GM12865 (cell line): ENCODE measurements around the gene DNAJB1.

Source experiments
- DNase-seq: peaks from one replicate; pipeline ENCODE4 v3.0.0; 2010; ENCODE audit warnings: low read depth
- H3K4me3 ChIP-seq: 2 replicates; pipeline ENCODE4 v1.5.1; 2011; ENCODE audit warnings: mild to moderate bottlenecking, low read depth, low read length, control low read depth
- TF ChIP-seq, protein P1 (sequence below): IDR thresholded peaks from 2 replicates; pipeline ENCODE4 v1.5.1; 2011; ENCODE audit warnings: low read length, control low read depth, low read depth, inconsistent platforms; ENCODE audit not compliant: insufficient read depth; ENCODE audit errors: missing control alignments

Gene DNAJB1

DNA sequence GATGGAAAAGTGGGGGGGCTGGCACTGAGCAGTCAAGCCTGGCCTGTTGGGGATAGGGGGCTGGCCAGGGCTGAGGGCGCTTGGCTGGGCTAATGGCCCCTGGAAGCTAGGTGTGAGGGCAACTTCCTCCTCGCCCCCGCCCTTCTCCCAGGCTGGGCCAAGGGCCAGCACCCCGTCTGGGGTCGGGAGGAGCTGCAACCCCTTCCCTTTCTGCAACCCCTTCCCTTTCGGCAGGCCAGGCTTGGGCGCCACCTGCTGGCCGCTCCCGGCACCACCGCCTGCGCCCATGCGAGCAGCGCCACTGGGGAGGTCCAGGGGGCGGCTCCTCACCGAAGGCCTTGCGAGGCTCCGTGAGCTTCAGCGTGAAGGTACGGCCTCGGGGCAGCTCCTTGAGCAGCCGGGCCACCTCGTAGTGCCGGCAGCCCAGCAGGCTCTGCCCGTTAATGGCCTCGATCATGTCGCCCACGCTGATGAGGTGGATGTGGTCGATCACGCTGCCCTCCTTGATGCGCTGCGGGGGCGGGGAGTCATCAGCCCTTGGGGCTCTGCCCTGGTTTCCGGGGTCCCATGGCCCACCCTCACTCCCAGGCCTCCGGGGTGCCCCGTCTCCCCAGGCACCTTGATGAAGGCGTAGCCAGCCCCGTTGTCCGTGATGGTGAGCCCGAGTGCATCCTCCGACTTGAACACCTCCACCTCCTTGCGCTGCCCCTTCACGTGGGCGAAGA, 38.1 kb downstream of the DNAJB1 start:
- DNase-seq: peak; percentile 65
- H3K4me3 ChIP-seq: no peak overlapping the region
- TF ChIP-seq, protein P1, sequence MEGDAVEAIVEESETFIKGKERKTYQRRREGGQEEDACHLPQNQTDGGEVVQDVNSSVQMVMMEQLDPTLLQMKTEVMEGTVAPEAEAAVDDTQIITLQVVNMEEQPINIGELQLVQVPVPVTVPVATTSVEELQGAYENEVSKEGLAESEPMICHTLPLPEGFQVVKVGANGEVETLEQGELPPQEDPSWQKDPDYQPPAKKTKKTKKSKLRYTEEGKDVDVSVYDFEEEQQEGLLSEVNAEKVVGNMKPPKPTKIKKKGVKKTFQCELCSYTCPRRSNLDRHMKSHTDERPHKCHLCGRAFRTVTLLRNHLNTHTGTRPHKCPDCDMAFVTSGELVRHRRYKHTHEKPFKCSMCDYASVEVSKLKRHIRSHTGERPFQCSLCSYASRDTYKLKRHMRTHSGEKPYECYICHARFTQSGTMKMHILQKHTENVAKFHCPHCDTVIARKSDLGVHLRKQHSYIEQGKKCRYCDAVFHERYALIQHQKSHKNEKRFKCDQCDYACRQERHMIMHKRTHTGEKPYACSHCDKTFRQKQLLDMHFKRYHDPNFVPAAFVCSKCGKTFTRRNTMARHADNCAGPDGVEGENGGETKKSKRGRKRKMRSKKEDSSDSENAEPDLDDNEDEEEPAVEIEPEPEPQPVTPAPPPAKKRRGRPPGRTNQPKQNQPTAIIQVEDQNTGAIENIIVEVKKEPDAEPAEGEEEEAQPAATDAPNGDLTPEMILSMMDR: peak; percentile 95

DNA sequence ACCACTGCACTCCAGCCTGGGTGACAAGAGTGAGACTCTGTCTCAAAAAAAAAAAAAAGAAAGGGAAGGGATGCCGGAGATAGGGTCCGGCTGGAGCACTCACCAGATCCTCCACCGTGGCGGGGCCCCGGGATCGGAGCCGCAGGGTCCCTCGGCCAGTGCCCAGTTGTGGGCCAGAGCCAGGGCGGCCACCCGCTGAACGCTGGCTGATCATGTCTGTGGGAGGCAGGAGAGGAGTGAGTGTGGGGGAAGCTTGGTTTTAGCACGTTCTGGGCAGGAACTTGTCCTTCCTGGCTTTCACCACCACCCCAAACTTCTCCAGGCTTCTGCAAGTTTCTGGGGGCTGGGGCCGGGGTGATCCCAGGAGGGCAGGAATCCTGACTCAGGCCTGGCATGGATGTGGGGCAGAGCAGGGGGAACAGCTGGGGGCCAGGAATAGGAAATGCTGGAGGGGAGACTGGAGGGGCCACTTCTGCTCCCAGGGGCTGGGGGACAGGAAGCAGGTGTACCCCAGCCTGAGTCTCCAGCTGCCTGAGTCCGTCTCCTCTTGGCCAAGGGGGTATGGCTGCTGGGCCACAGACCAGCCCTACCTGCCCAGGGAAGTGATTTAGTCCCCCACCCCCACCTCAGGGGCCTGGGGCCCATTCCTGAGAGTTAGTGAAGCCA, 38.8 kb downstream of the DNAJB1 start:
- no peak overlapping the region for H3K4me3 ChIP-seq
- DNase-seq: no peak
- TF ChIP-seq, protein P1: no peak

DNA sequence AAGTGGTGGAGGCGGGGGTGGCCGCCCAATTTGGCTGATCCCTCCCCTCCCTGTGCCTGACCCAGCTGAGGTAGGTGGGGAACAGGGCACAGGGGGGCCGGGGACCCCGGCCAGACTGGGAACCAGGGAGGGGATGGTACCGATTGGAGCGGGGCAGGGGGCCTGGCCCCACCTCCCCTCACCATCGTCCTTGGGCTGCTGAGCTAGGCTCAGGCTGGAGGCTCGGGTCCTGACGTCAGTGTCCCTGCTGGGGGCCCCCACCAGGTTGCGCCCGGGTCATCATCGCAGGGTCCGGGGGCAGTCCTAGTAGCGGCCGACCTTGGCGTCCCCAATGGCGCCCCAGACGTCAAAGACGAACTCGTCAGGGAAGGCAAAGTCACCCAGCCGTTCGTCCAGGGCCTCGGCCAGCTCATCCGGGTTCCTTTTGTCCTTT, 40.1 kb downstream of the DNAJB1 start:
- no peak overlapping the region for H3K4me3 ChIP-seq
- TF ChIP-seq, protein P1: no peak
- DNase-seq: no peak

DNA sequence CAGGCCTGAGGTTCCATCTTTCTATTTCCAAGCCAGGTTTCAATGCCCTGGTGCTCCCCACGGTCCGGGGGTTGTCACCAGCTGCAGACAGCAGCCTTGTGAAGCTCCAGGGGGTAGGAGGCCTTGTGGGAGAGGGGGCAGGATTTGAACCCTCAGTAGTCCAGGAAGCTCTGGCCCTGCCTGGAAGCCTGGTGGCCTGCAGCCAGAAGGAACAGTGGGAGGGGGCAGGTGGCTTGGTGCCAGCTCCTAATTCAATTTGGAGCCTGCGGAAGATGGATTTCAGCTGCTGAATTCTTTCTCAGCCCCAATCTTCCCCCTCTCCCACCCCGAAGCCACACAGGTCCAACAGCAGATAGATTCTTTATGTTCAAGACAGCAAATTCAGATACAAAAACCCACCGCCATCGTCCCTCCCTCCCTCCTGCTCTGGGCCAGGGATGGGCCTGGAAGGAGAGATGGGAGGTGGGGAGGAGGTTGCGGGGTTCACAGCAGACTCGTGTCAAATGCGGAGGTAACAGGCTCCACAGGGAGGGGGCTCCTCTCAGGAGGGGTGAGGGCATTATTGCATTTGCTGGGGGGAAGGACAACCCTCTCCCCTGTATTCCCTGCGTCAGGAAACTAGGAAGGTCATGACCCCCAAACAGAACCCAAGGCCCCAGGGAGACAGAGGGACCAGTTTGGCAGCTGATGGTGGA, 40.6 kb downstream of the DNAJB1 start:
- TF ChIP-seq, protein P1: no peak
- no peak overlapping the region for H3K4me3 ChIP-seq
- DNase-seq: no peak

DNA sequence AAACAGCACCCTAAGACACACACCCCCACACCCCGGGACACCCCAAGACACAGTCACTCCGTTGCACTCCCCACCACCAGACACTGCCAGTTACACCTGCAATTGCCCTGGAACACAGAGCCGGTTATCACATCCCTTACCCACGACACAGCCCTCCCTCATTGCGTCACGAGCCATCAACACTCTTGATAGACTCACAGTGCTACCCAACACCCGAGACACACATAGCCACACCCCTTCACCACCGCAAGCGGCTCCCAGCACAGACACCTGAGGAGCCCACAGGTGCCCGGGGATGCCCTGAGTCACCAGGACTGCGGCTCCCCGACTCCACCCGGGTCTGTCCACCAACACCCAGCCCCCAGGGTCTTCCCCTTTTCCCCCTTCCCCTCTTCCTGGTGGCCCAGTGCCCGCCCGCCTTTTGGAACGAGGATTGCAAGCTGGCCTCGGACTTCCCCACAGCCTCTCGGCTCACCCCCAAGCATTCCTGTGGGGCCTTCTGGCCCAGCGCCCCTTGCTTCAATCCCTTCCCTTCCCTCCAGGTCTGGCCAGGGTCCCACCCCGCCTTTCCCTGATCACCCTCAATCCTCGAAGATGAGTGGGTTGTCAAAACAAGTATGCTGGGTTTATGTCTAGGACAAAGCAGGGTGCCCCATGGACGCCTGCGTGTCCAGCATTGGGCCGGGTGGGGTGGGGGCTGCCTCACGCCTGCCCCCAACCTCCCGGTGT, 41.4 kb downstream of the DNAJB1 start:
- no peak for DNase-seq
- no peak overlapping the region for H3K4me3 ChIP-seq
- TF ChIP-seq, protein P1: no peak

DNA sequence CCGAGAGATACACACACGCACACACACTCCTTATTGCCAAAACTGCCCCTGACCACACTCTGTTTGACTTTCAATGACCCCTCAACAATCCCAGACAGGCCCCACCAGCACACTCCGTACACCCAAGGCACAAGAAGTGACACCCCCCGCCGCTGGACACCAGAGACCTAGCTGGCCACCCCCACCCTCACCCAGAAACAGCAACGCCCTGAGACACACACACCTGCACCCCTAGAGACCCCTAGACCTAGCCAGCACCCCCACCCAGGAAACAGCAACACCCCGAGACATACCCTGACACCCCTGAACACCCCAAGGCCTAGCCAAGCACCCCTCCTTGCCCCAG, 41.9 kb downstream of the DNAJB1 start:
- DNase-seq: no peak

More for the DNA sequence above, 41.9 kb downstream of the DNAJB1 start:
- no peak overlapping the region for H3K4me3 ChIP-seq
- TF ChIP-seq, protein P1: no peak
